Parathyroid adenoma (tissue), 2 donors: ENCODE measurements around the gene RPL28.

Source experiments
- H2AFZ ChIP-seq: fragments of 300-600 bp; sonication (generic); one replicate; pipeline ENCODE4 v1.7.0; 2017; ENCODE audit warnings: antibody characterized with exemption, mild to moderate bottlenecking
- H3K27ac ChIP-seq: fragments of 300-600 bp; sonication (generic); one replicate; pipeline ENCODE4 v1.7.0; 2017
- H3K27me3 ChIP-seq: fragments of 300-600 bp; sonication (generic); one replicate; pipeline ENCODE4 v1.7.0; 2017; ENCODE audit warnings: low read length; ENCODE audit not compliant: control insufficient read depth, insufficient read depth
- H3K36me3 ChIP-seq: fragments of 300-600 bp; sonication (generic); one replicate; pipeline ENCODE4 v1.7.0; 2017; ENCODE audit warnings: low read length; ENCODE audit not compliant: control insufficient read depth, insufficient read depth
- H3K4me1 ChIP-seq: fragments of 300-600 bp; sonication (generic); one replicate; pipeline ENCODE4 v1.7.0; 2017; ENCODE audit warnings: control low read depth
- H3K4me2 ChIP-seq: fragments of 300-600 bp; sonication (generic); one replicate; pipeline ENCODE4 v1.7.0; 2017; ENCODE audit warnings: low read length
- H3K4me3 ChIP-seq: fragments of 300-600 bp; sonication (generic); one replicate; pipeline ENCODE4 v1.7.0; 2017; ENCODE audit warnings: low read depth, low read length
- H3K79me2 ChIP-seq: fragments of 300-600 bp; sonication (generic); one replicate; pipeline ENCODE4 v1.7.0; 2017; ENCODE audit warnings: control low read depth
- H3K9ac ChIP-seq: fragments of 300-600 bp; sonication (generic); one replicate; pipeline ENCODE4 v1.7.0; 2017; ENCODE audit warnings: mild to moderate bottlenecking
- H3K9me3 ChIP-seq: fragments of 300-600 bp; sonication (generic); one replicate; pipeline ENCODE4 v1.7.0; 2017; ENCODE audit warnings: low read length; ENCODE audit not compliant: control insufficient read depth
- CTCF ChIP-seq: fragments of 300-600 bp; sonication (generic); IDR thresholded peaks from one replicate; pipeline ENCODE4 v1.7.0; 2017; ENCODE audit warnings: antibody characterized with exemption, mild to moderate bottlenecking
- donor health status: primary hyperparathyroidism.

The RPL28 gene

GRCh38 chr19:55432241-55432959 is 46.7 kb downstream of the RPL28 start:
- Histone ChIP-seq H3K9me3 (no peaks in the 10 kb centered on the region), H3K27me3 (peaks cover 8% of the 10 kb centered on the region), H3K36me3 (no peaks in the 10 kb centered on the region), H3K4me2 (no peak overlapping the region), H3K9ac (no peak overlapping the region), H3K4me3 (no peak overlapping the region), H3K4me1 (no peaks in the 10 kb centered on the region), H3K27ac (no peak overlapping the region), H2AFZ (no peak overlapping the region), H3K79me2 (no peaks in the 10 kb centered on the region)
- TF ChIP-seq CTCF: no peak

GRCh38 chr19:55433292-55433691 is 47.6 kb downstream of the RPL28 start:
- Histone ChIP-seq H3K36me3 (no peaks in the 10 kb centered on the region), H2AFZ (peak overlapping the region; percentile 50), H3K27ac (no peak overlapping the region), H3K4me3 (no peak overlapping the region), H3K4me2 (no peak overlapping the region), H3K79me2 (no peaks in the 10 kb centered on the region), H3K27me3 (peaks cover 12% of the 10 kb centered on the region), H3K9ac (no peak overlapping the region), H3K4me1 (no peaks in the 10 kb centered on the region), H3K9me3 (no peaks in the 10 kb centered on the region)
- TF ChIP-seq CTCF: no peak

GRCh38 chr19:55434356-55434919 is 48.7 kb downstream of the RPL28 start:
- H3K79me2 ChIP-seq: no peaks in the 10 kb centered on the region
- no peak overlapping the region for H3K4me3 ChIP-seq
- H3K9ac ChIP-seq: no peak overlapping the region
- no peaks in the 10 kb centered on the region for H3K4me1 ChIP-seq
- H3K9me3 ChIP-seq: no peaks in the 10 kb centered on the region
- TF ChIP-seq CTCF: no peak
- no peak overlapping the region for H2AFZ ChIP-seq
- H3K27ac ChIP-seq: no peak overlapping the region
- no peak overlapping the region for H3K4me2 ChIP-seq
- no peaks in the 10 kb centered on the region for H3K36me3 ChIP-seq
- H3K27me3 ChIP-seq: peaks cover 12% of the 10 kb centered on the region

GRCh38 chr19:55435020-55435419 is 49.3 kb downstream of the RPL28 start:
- H3K36me3 ChIP-seq: no peaks in the 10 kb centered on the region
- no peak overlapping the region for H3K4me3 ChIP-seq
- no peaks in the 10 kb centered on the region for H3K9me3 ChIP-seq
- H2AFZ ChIP-seq: no peak overlapping the region
- no peak overlapping the region for H3K9ac ChIP-seq
- no peak for TF ChIP-seq CTCF
- no peaks in the 10 kb centered on the region for H3K4me1 ChIP-seq
- H3K4me2 ChIP-seq: no peak overlapping the region
- H3K27me3 ChIP-seq: peaks cover 12% of the 10 kb centered on the region
- H3K79me2 ChIP-seq: no peaks in the 10 kb centered on the region
- no peak overlapping the region for H3K27ac ChIP-seq

- no peak for TF ChIP-seq CTCF
- Histone ChIP-seq H3K36me3 (no peaks in the 10 kb centered on the region), H3K4me1 (no peaks in the 10 kb centered on the region), H3K4me3 (no peak overlapping the region), H3K4me2 (no peak overlapping the region), H3K27ac (no peak overlapping the region), H2AFZ (no peak overlapping the region), H3K79me2 (no peaks in the 10 kb centered on the region), H3K27me3 (peaks cover 8% of the 10 kb centered on the region), H3K9ac (no peak overlapping the region), H3K9me3 (no peaks in the 10 kb centered on the region)
Measured at GRCh38 chr19:55436847-55437246, 51.1 kb downstream of the RPL28 start.
